HL-60 (cell line): ENCODE measurements around the gene STARD10.

Experiments
- DNase-seq, 2 experiments: peaks; one replicate each; pipeline ENCODE4 v3.0.0-alpha.2; 2010 to 2020; ENCODE audit warnings: low read depth in 1 of 2, low spot score in 1 of 2
- H3K27ac ChIP-seq: fragments of 250-450 bp; sonication (Bioruptor Pico); replicated peaks from 2 replicates; pipeline ENCODE4 v1.5.1; 2020; ENCODE audit warnings: mild to moderate bottlenecking, moderate library complexity
- H3K27me3 ChIP-seq: fragments of 250-450 bp; sonication (Bioruptor Pico); 2 replicates; pipeline ENCODE4 v1.5.1; 2021; ENCODE audit warnings: mild to moderate bottlenecking, moderate library complexity; ENCODE audit not compliant: insufficient read depth, poor library complexity, severe bottlenecking
- H3K4me3 ChIP-seq: replicated peaks from 2 replicates; pipeline ENCODE4 v1.5.1; 2011; ENCODE audit warnings: mild to moderate bottlenecking, control low read depth, low read length; ENCODE audit not compliant: insufficient read depth
- GABPA ChIP-seq: IDR thresholded peaks from 2 replicates; pipeline ENCODE4 v1.6.1; 2012; ENCODE audit warnings: low read depth
- POLR2AphosphoS5 ChIP-seq: IDR thresholded peaks from 2 replicates; pipeline ENCODE4 v1.6.1; 2012; ENCODE audit warnings: low read depth
- SPI1 ChIP-seq: IDR thresholded peaks from 2 replicates; pipeline ENCODE4 v1.6.1; 2012; ENCODE audit warnings: low read depth, mild to moderate bottlenecking, borderline replicate concordance
- TF ChIP-seq, protein P1 (sequence below): IDR thresholded peaks from one replicate; pipeline ENCODE4 v1.5.1; 2011; ENCODE audit warnings: low read length, control low read depth, inconsistent platforms; ENCODE audit not compliant: insufficient read depth
- TF ChIP-seq, protein P2 (sequence below): IDR thresholded peaks from 2 replicates; pipeline ENCODE4 v1.6.1; 2012; ENCODE audit warnings: low read depth; ENCODE audit not compliant: insufficient replicate concordance

The STARD10 gene

DNA sequence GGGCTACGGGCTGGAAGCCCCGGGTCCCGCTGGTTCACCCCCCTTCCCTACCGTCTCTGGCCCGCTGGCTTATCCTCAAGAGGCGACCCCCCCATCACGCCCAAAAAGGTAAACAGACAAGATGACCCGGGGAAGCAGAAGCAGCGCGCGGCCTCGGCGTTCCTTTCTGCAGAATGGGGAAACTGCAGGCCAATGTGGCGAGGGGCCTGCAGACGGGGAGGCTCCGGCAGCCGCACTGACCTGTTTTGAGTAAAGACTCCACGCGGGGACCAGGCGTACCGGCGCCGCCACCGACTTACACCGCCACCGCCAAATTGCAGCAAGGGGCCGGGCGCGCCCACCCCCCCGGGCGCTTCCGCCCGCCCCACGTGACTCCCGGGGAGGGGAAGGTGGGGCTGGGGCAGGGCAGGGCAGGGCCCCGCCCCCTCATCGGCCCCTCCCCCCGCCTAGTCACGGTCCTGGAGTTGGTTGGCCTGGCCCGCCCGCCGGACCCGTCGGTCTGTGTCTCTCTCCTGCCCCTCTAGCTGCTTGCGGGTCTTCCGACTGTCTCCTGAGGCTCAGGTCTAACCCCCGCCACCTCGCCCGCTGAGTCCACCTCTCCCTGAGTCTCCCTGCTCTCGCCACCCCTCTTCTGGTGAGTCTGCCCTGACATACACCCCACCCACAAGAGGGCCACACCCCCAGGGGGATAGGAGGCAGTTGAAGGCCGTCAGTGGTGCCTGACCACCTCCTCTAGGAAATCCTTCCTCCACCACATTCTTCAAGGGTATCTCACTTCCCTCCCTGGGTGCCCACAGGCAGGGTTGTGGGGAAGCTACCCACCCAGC is 41.5 kb downstream of the STARD10 start, which contains the start of gene ARAP1:
ARAP1 (minus strand) TSS at position 321 of the 827 bp plus-strand sequence. CDS start 25,280 bp downstream, outside the sequence.
- Histone ChIP-seq H3K4me3 (peak within 1 kb of the TSS; percentile 75), H3K27ac (peak within 1 kb of the TSS; percentile 58), H3K27me3 (no peaks in the 10 kb centered on the region)
- DNase-seq = peak; percentile 55 to 75
- no peak for TF ChIP-seq SPI1
- TF ChIP-seq, protein P1, sequence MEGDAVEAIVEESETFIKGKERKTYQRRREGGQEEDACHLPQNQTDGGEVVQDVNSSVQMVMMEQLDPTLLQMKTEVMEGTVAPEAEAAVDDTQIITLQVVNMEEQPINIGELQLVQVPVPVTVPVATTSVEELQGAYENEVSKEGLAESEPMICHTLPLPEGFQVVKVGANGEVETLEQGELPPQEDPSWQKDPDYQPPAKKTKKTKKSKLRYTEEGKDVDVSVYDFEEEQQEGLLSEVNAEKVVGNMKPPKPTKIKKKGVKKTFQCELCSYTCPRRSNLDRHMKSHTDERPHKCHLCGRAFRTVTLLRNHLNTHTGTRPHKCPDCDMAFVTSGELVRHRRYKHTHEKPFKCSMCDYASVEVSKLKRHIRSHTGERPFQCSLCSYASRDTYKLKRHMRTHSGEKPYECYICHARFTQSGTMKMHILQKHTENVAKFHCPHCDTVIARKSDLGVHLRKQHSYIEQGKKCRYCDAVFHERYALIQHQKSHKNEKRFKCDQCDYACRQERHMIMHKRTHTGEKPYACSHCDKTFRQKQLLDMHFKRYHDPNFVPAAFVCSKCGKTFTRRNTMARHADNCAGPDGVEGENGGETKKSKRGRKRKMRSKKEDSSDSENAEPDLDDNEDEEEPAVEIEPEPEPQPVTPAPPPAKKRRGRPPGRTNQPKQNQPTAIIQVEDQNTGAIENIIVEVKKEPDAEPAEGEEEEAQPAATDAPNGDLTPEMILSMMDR = no peak
- TF ChIP-seq POLR2AphosphoS5 = no peak; the same call in 1 of the 2 replicates
- no peak for TF ChIP-seq GABPA

DNA sequence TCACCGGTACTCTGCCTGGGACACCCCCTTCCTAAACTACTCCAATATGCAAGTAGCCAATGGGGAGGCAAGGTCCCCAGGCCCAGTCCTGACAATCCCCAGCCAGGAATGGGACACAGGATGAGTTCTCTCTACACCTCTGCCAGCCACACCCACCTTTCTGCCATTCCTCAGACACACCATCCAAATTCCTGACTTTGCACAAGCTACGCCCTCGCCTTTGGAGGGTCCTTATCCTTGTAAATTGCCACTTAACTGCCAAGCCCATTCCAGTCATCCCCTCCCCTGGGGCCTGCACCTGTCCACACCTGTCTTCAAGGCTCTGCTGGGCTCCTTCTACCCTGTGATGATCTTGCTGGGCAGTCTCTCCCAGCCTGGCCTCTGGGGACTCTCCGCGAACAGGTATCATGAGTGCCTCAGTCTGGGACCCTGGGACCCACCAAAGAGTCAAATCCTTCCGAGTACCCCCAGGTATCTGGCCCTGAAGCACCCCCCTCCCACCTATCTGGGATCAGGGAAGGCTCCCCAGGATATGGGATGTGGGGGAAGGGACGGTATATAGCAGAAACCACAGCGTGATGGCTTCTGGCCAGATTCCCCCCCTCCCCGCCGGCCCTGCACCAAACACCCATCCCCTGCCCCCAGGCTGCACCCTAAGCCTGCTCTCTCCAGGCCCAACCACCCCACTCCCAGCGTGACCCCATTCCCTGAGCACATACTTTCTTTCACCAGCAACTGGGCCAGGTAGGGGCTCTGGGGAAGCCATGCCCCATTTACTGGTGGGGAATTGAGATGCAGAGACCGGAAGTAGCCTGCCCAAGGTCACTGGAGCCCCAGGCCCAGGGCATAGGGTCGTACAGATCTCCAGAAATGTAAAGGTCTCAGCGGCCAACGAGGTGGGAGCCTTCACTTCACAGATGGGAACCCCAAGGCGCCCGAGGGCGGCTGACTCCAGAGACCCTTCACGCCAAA is 42.4 kb downstream of the STARD10 start:
- TF ChIP-seq, protein P2, sequence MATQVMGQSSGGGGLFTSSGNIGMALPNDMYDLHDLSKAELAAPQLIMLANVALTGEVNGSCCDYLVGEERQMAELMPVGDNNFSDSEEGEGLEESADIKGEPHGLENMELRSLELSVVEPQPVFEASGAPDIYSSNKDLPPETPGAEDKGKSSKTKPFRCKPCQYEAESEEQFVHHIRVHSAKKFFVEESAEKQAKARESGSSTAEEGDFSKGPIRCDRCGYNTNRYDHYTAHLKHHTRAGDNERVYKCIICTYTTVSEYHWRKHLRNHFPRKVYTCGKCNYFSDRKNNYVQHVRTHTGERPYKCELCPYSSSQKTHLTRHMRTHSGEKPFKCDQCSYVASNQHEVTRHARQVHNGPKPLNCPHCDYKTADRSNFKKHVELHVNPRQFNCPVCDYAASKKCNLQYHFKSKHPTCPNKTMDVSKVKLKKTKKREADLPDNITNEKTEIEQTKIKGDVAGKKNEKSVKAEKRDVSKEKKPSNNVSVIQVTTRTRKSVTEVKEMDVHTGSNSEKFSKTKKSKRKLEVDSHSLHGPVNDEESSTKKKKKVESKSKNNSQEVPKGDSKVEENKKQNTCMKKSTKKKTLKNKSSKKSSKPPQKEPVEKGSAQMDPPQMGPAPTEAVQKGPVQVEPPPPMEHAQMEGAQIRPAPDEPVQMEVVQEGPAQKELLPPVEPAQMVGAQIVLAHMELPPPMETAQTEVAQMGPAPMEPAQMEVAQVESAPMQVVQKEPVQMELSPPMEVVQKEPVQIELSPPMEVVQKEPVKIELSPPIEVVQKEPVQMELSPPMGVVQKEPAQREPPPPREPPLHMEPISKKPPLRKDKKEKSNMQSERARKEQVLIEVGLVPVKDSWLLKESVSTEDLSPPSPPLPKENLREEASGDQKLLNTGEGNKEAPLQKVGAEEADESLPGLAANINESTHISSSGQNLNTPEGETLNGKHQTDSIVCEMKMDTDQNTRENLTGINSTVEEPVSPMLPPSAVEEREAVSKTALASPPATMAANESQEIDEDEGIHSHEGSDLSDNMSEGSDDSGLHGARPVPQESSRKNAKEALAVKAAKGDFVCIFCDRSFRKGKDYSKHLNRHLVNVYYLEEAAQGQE = no peak
- TF ChIP-seq SPI1 = no peak
- no peak for TF ChIP-seq POLR2AphosphoS5
- no peak for TF ChIP-seq GABPA
- TF ChIP-seq, protein P1 = no peak
- no peak for DNase-seq
- peak overlapping the region; percentile 58 for H3K27ac ChIP-seq
- H3K27me3 ChIP-seq = no peaks in the 10 kb centered on the region
- H3K4me3 ChIP-seq = peak overlapping the region; percentile 75

DNA sequence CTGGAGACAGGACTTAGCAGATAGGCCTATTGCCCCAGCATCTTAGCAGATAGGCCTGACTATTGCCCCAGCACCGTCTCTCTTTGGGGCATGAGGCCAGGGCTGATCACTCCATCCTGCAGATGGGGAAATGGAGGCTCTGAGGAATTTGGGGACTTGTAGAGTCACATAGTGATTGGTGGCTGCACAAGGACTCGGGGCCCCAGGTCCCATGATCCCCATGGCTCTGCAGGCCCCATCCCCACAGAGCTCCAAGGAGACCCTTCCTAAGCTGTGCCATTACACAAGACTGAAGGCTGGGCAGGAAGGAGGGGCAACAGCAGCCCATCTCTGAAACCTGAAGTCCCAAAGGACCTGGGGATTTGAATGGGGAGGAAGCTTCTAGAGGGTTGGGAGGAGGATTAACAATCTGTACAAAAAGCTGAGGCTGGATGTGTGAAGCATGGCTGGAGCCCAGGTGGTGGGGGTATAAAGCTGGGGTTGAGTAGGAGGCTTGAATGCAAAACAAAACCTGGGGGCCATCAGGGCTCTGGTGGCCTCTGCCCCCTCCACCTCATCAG is 43.2 kb downstream of the STARD10 start:
- DNase-seq = no peak
- Histone ChIP-seq H3K27ac (no peak overlapping the region), H3K27me3 (no peaks in the 10 kb centered on the region), H3K4me3 (no peak overlapping the region)
- no peak for TF ChIP-seq SPI1
- TF ChIP-seq, protein P1 = no peak
- TF ChIP-seq POLR2AphosphoS5 = no peak
- TF ChIP-seq, protein P2 = no peak
- no peak for TF ChIP-seq GABPA
